ENCODE data around the gene GZMM. TPM values are rescaled to one million over a fixed set of nuclear protein-coding genes. Genes with fewer than 3 reads are reported as not detected.

Gene GZMM
- total and polyA plus RNA-seq, 8 donors, result 0.28 to 0.38 (median 0.34) TPM; not detected in 2

DNA sequence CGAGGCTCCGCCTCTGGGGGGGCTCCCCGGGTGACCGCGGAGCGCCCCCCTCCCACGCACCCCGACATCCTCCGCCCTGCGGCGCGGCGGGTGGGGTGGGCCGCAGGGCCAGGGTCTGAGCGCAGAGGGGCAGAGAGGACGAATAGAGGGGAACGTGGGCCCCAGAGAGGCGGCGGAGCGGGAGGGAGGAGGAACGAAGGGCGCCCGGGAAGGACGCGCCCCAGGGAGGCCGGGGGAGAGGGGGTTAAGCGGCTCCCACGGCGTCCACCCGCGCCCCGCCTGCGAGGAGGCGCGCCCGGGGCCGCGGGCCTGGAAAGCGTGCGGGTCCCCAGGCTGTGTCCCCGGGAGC lies 46.9 kb downstream of the GZMM start:
- no peaks in the 10 kb centered on the region for H3K9me3 ChIP-seq
- peak overlapping the region in 1 of 4 donors; percentile 12 for H3K4me3 ChIP-seq
- H3K4me1 ChIP-seq, result peaks cover 0 to 9% (median 3%) of the 10 kb centered on the region in 3 donors
- intact Hi-C loops (cut with DNase I), result no loop called here
- H3K36me3 ChIP-seq, result no peaks in the 10 kb centered on the region
- FAIRE-seq (no peak), DNase-seq (no peak), ATAC-seq (no peak)
- no peak overlapping the region for H3K27ac ChIP-seq
- TF ChIP-seq, protein P1, sequence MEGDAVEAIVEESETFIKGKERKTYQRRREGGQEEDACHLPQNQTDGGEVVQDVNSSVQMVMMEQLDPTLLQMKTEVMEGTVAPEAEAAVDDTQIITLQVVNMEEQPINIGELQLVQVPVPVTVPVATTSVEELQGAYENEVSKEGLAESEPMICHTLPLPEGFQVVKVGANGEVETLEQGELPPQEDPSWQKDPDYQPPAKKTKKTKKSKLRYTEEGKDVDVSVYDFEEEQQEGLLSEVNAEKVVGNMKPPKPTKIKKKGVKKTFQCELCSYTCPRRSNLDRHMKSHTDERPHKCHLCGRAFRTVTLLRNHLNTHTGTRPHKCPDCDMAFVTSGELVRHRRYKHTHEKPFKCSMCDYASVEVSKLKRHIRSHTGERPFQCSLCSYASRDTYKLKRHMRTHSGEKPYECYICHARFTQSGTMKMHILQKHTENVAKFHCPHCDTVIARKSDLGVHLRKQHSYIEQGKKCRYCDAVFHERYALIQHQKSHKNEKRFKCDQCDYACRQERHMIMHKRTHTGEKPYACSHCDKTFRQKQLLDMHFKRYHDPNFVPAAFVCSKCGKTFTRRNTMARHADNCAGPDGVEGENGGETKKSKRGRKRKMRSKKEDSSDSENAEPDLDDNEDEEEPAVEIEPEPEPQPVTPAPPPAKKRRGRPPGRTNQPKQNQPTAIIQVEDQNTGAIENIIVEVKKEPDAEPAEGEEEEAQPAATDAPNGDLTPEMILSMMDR (IDR thresholded peaks at IDR 0.05), result no peak
- peaks cover 0 to 13% (median 4%) of the 10 kb centered on the region in 4 donors for H3K27me3 ChIP-seq
- 6 to 11% methylated on average over 13 to 41 of the region's 41 CpGs for WGBS, 2 donors

DNA sequence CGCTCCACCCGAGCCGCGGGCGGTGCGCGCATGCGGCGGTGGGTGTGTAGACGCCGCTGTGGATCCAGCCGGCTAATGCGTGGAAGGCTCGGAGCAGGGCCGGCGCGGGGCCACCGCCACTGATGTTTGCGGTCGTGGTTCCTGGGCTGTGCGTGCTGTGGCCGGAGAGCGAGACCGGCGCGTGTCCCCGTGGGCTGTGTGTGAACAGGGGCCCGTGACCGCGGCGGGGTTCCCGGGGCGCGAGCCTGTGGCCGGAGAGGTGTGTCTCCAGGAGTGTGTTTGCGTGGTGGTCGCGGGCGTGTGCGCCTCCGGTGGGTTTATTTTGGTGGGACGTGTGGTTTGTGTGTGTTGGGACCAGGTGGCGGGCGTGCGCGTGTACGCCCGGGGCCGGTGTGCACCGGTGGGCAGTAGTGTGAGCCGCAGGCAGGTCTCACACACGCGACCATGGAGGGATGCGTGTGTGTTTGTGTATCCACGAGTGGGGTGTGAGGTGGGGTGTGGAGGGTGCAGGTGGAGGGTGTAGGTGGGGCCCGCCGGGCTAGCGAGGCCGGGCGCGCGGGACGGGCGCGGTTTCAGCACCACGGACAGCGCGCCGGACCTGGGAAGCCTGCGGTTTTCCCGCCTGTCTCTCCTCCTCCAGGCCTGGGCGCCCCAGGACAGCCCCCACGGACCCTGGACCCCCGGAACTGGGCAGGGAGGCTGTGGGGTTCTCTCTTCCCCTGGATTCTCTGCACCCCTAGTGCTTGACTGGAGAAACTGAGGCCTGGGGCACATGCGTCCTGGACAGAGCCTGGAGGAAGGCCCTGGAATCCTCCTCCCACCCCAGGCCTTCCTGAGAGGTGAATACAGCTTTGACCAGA lies 47.5 kb downstream of the GZMM start:
- no peak for FAIRE-seq
- Histone ChIP-seq H3K27me3 (peaks cover 0 to 13% (median 4%) of the 10 kb centered on the region in 4 donors), H3K36me3 (no peaks in the 10 kb centered on the region), H3K4me1 (peaks cover 0 to 9% (median 3%) of the 10 kb centered on the region in 3 donors), H3K4me3 (no peak overlapping the region), H3K9me3 (no peaks in the 10 kb centered on the region), H3K27ac (no peak overlapping the region)
- peak in 2 of 6 donors; percentile 77 for DNase-seq
- intact Hi-C loops (cut with DNase I), result no loop called here
- TF ChIP-seq, protein P1 (IDR thresholded peaks at IDR 0.05), result no peak
- 27 to 33% methylated on average over 73 to 75 of the region's 75 CpGs for WGBS, 2 donors
- peak; percentile 42 to 78 (median 64) for ATAC-seq

DNA sequence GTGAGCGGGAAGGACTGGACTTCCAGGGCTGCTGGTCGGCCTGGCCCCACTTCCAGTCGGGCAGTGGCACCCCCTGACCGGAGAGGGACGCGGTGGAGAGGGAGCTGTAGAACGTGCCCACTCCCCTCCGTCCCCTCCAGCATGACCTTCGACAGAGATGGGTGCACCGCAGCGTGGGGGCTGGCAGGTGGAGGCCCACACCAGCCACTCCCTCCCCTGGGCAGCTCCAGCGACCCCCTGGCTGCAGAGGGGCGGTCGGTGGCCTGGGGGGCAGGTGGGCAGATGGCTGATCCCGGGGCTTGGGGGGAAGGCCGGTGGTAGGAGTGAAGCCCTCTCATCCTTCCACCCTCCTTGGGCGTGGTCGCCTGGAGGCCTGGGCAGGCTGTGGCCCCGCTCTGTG lies 48.2 kb downstream of the GZMM start:
- Histone ChIP-seq H3K36me3 (no peaks in the 10 kb centered on the region), H3K4me3 (no peak overlapping the region), H3K9me3 (no peaks in the 10 kb centered on the region), H3K27ac (no peak overlapping the region), H3K4me1 (peaks cover 0 to 9% (median 3%) of the 10 kb centered on the region in 3 donors), H3K27me3 (peaks cover 0 to 13% (median 4%) of the 10 kb centered on the region in 4 donors)
- DNase-seq (peak in 1 of 6 donors; percentile 76), ATAC-seq (no peak), FAIRE-seq (no peak)
- intact Hi-C loops (cut with DNase I), result no loop called here
- TF ChIP-seq, protein P1 (IDR thresholded peaks at IDR 0.05), result no peak
- 67% methylated on average over 19 of the region's 19 CpGs for WGBS, 2 donors

DNA sequence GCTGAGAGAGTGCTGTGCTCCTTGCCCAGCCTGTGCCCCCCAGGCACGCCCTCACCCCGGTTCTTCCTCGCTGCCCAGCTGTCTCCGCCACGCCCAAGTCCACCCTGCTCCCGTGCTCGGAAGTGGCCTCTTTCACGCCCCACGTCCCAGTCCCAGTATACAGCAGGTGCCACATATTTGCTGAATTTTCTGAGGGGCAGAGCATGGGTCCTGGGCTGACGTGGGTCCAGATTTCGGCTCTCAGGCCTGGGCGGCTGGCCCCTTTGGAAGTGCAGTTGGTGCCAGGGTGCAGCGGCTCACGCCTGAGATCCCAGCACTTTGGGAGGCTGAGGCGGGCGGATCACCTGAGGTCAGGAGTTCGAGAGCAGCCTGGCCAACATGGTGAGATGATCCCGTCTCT lies 49.2 kb downstream of the GZMM start:
- no peak for DNase-seq
- TF ChIP-seq, protein P1 (IDR thresholded peaks at IDR 0.05), result no peak
- Histone ChIP-seq H3K4me3 (no peak overlapping the region), H3K27me3 (peaks cover 0 to 13% (median 4%) of the 10 kb centered on the region in 4 donors), H3K4me1 (peaks cover 0 to 7% (median 3%) of the 10 kb centered on the region in 3 donors), H3K36me3 (no peaks in the 10 kb centered on the region), H3K9me3 (no peaks in the 10 kb centered on the region), H3K27ac (no peak overlapping the region)
- ATAC-seq, result no peak
- WGBS, 2 donors, result 72 to 80% methylated on average over 18 of the region's 18 CpGs
- no peak for FAIRE-seq
- intact Hi-C loops (cut with DNase I), result no loop called here

DNA sequence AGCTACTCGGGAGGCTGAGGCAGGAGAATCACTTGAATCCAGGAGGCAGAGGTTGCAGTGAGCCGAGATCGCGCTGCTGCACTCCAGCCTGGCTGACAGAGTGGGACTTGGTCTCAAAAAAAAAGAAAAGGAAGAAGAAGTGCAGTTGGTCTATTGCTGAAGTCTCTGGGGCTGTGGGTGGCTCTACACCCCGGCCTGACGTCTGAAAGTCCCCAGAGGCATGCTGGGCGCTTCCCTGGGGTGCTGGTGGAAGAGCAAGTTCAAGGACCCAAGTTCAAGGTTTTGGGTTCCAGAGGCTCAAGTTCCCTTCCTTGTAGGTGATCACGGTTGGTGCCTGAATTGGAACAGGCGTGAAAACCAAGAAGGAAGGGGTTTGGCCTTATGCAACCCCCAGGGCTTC lies 49.7 kb downstream of the GZMM start:
- no peak for FAIRE-seq
- intact Hi-C loops (cut with DNase I), result no loop called here
- WGBS, 2 donors, result 43 to 67% methylated on average over 9 of the region's 9 CpGs

More for the DNA sequence above, 49.7 kb downstream of the GZMM start:
- TF ChIP-seq, protein P1 (IDR thresholded peaks at IDR 0.05), result no peak
- ATAC-seq (no peak), DNase-seq (no peak)
- H3K4me1 ChIP-seq, result peaks cover 0 to 2% (median 0%) of the 10 kb centered on the region in 3 donors
- H3K27ac ChIP-seq, result no peak overlapping the region
- no peaks in the 10 kb centered on the region for H3K36me3 ChIP-seq
- H3K27me3 ChIP-seq, result peaks cover 0 to 13% (median 4%) of the 10 kb centered on the region in 4 donors
- no peaks in the 10 kb centered on the region for H3K9me3 ChIP-seq
- no peak overlapping the region for H3K4me3 ChIP-seq
